GOT3 (cell line): ENCODE results near the gene ABCA3.

Source experiments
- DNase-seq: peaks from one replicate; lab custom pipeline; 2025; ENCODE audit warnings: mixed read lengths; lab: John Stamatoyannopoulos, UW

ABCA3 gene

GRCh38 chr16:2233872-2234812, 106.4 kb downstream of the ABCA3 start:
- no peak for DNase-seq

DNA sequence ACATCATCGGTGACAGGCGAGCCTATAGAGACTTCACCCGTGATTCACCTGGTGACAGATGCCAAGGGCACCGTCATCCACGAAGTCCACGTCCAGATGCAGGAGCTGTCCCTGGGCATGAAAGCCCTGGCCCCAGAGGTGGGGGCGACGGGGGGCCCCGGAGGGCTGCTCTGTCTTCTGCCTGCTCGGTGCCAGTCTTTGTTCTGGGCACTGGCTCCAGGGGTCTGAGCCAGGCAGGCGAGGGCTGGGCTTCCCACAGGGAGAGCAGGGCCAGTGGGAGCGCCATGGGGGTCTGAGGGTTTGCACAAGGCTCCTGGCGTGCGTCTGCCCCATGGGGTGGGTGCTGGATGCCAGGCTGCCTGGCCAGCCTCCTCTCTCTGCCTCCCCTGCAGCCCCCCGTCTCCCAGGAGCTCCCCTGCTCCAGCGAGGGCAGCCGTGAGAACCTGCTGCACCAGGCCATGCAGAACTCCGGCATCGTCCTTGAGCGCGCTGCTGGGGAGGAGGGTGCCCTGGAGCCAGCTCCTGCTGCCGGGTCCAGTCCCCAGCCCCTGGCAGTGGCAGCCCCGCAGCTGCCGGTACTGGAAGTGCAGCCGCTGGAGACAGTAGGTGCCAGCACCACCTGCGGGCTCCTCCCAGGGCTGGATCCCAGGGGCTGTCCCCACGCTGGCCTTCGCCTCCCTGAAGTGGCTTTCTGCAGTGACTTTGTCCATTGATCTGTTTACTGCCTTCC, 107.3 kb downstream of the ABCA3 start:
- no peak for DNase-seq

DNA sequence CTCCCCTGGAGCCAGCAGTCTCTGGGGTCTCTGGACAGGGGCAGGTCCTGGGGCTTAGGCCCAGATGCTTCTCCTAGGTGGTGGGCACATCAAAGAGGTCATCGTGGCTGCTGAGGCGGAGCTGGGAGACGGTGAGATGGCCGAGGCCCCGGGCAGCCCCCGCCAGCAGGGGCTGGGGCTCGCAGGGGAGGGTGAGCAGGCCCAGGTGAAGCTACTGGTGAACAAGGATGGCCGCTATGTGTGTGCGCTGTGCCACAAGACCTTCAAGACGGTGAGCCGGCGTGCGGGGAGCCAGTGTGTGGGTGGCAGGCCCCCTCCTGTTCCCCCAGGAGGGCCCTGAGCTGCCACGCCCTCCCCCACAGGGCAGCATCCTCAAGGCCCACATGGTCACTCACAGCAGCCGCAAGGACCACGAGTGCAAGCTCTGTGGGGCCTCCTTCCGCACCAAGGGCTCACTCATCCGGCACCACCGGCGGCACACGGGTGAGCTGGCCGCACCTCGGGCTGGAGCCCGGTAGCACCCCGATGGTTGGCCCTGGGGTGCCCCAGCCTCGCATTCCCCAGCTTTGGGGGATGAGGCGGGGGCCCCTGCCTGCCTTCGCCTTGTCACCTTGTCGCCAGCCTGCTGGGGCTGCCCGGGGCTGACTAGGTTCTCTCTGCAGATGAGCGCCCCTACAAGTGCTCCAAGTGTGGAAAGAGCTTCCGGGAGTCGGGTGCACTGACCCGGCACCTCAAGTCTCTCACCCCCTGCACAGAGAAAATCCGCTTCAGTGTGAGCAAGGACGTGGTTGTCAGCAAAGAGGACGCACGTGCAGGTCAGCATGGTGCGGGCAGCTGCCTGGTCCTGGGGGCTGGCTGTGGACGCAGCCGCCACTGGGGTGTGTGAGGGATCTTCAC, 108.2 kb downstream of the ABCA3 start:
- no peak for DNase-seq

DNA sequence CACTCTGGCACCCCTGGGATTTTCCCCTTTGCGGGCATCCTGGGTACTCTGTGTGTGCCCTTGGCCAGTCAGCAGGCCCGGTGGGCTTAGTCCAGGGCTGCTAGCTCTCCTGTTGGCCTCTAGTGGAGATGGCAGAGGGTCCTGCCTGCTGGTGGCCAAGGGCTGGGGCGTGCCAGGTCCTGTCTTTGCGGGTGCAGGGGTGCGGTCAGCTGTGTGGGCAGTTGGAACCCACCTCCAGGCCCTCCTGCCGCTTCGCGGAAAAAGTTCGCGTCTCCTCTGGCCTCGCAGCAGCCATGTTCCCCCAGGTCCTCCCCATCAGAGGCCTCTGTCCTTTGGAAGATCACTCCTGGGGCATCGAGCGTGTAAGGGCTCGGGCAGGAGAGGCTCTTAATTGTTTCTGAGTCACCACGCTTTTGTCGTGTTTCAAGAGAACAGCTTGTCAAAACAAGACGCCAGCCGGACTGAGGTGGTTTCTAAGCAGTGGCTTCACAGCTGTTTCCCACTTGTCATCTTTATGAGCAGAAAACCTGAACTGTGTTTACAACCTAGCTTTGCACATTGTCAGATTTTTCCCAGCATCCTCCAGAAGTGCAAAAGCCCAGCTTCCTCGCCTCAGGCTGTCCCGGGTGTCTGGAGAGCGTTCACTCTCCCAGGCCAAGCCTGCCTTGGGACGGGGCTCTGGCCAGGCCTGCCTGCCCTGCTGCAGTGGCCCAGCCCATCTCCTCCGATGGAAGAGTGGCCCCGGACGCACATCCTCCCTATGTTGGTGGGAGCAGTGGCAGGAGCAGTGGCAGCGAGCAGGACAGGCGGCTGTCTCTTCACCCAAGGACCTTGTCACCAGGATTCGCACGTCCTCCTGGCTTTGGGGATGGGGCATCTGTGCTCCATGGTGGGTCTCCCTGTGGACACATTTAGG, 109.3 kb downstream of the ABCA3 start:
- DNase-seq: no peak

- DNase-seq: no peak
Measured at GRCh38 chr16:2230376-2230775, 110.2 kb downstream of the ABCA3 start.

GRCh38 chr16:2229632-2230250, 110.8 kb downstream of the ABCA3 start:
- DNase-seq: no peak

GRCh38 chr16:2229091-2229490, 111.4 kb downstream of the ABCA3 start:
- DNase-seq: no peak

GRCh38 chr16:2228161-2228824, 112.2 kb downstream of the ABCA3 start:
- DNase-seq: no peak

DNA sequence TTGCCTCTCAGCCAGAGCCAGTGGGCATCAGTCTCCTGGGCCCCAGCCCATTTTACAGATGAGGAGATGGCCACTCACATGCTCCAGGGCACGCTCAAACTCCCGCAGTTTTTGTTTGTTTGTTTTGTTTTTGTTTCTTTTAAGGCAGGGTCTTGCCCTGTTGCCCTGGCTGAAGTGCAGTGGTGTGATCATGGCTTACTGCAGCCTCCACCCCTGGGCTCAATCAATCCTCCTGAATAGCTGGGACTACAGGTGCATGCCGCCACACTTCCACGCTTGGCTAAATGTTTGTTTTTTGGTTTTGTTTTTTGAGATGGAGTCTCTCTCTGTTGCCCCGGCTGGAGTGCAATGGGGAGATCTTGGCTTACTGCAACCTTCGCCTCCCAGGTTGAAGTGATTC, 113.6 kb downstream of the ABCA3 start:
- DNase-seq: no peak

GRCh38 chr16:2226245-2226793, 114.2 kb downstream of the ABCA3 start:
- no peak for DNase-seq
